AG04450 (cell line): ENCODE data around the gene GRK2. TPM values are rescaled to one million over a fixed set of nuclear protein-coding genes. Genes with fewer than 3 reads are reported as not detected.
A peak's percentile ranks its signal among the peaks of the same experiment; 100 is the strongest.

Experiments
- CTCF ChIA-PET: fragments of 300-600, 350-600 bp; formaldehyde crosslinking; extraction: SDS; loops from one replicate; lab custom pipeline; 2022; ENCODE audit warnings: antibody characterized with exemption, inconsistent platforms; lab: Charles Lee
- POLR2A ChIA-PET: fragments of 350-600 bp; formaldehyde crosslinking; extraction: SDS; loops from one replicate; lab custom pipeline; 2021; ENCODE audit warnings: antibody characterized with exemption, inconsistent platforms; lab: Yijun Ruan, JAX
- DNase-seq: peaks from one replicate; pipeline ENCODE4 v3.0.0-alpha.2; 2011; ENCODE audit warnings: low read depth, low spot score
- H3K27ac ChIP-seq: one replicate; pipeline ENCODE4 v1.5.1; 2012; ENCODE audit warnings: low read depth, low read length, control low read depth
- H3K27me3 ChIP-seq: one replicate; pipeline ENCODE4 v1.6.0; 2012; ENCODE audit warnings: low read length; ENCODE audit not compliant: control insufficient read depth, insufficient read depth
- H3K4me3 ChIP-seq: 2 replicates; pipeline ENCODE4 v1.5.1; 2011; ENCODE audit warnings: mild to moderate bottlenecking, low read depth, low read length, control low read depth
- H3K9me3 ChIP-seq: 2 replicates; pipeline ENCODE4 v1.5.1; 2012; ENCODE audit warnings: low read length; ENCODE audit not compliant: control insufficient read depth, insufficient read depth
- polyA plus RNA-seq: library from polyadenylated mRNA; depleted of rRNA; stranded (reverse); fragments of >200 nt; gene quantifications from 2 replicates; pipeline ENCODE4 v1.2.3, GENCODE V29; 2011
- TF ChIP-seq, protein P1 (sequence below): IDR thresholded peaks from 2 replicates; pipeline ENCODE4 v1.5.1; 2011; ENCODE audit warnings: low read depth, low read length, control low read depth, inconsistent platforms

Gene GRK2
- polyA plus RNA-seq, 1 experiment, result 17.3 TPM

DNA sequence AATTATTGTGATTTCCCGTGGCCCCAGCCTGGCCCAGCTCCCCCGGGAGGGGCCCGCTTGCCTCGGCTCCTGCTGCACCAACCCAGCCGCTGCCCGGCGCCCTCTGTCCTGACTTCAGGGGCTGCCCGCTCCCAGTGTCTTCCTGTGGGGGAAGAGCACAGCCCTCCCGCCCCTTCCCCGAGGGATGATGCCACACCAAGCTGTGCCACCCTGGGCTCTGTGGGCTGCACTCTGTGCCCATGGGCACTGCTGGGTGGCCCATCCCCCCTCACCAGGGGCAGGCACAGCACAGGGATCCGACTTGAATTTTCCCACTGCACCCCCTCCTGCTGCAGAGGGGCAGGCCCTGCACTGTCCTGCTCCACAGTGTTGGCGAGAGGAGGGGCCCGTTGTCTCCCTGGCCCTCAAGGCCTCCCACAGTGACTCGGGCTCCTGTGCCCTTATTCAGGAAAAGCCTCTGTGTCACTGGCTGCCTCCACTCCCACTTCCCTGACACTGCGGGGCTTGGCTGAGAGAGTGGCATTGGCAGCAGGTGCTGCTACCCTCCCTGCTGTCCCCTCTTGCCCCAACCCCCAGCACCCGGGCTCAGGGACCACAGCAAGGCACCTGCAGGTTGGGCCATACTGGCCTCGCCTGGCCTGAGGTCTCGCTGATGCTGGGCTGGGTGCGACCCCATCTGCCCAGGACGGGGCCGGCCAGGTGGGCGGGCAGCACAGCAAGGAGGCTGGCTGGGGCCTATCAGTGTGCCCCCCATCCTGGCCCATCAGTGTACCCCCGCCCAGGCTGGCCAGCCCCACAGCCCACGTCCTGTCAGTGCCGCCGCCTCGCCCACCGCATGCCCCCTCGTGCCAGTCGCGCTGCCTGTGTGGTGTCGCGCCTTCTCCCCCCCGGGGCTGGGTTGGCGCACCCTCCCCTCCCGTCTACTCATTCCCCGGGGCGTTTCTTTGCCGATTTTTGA lies 19.5 kb downstream of the GRK2 start:
- Histone ChIP-seq H3K27me3 (no peaks in the 10 kb centered on the region), H3K9me3 (no peaks in the 10 kb centered on the region; the same call in 1 of the 2 replicates), H3K27ac (no peak overlapping the region), H3K4me3 (no peak overlapping the region)
- POLR2A ChIA-PET, result no interaction called here
- TF ChIP-seq, protein P1, sequence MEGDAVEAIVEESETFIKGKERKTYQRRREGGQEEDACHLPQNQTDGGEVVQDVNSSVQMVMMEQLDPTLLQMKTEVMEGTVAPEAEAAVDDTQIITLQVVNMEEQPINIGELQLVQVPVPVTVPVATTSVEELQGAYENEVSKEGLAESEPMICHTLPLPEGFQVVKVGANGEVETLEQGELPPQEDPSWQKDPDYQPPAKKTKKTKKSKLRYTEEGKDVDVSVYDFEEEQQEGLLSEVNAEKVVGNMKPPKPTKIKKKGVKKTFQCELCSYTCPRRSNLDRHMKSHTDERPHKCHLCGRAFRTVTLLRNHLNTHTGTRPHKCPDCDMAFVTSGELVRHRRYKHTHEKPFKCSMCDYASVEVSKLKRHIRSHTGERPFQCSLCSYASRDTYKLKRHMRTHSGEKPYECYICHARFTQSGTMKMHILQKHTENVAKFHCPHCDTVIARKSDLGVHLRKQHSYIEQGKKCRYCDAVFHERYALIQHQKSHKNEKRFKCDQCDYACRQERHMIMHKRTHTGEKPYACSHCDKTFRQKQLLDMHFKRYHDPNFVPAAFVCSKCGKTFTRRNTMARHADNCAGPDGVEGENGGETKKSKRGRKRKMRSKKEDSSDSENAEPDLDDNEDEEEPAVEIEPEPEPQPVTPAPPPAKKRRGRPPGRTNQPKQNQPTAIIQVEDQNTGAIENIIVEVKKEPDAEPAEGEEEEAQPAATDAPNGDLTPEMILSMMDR, result no peak
- CTCF ChIA-PET, result no interaction called here
- DNase-seq, result no peak

DNA sequence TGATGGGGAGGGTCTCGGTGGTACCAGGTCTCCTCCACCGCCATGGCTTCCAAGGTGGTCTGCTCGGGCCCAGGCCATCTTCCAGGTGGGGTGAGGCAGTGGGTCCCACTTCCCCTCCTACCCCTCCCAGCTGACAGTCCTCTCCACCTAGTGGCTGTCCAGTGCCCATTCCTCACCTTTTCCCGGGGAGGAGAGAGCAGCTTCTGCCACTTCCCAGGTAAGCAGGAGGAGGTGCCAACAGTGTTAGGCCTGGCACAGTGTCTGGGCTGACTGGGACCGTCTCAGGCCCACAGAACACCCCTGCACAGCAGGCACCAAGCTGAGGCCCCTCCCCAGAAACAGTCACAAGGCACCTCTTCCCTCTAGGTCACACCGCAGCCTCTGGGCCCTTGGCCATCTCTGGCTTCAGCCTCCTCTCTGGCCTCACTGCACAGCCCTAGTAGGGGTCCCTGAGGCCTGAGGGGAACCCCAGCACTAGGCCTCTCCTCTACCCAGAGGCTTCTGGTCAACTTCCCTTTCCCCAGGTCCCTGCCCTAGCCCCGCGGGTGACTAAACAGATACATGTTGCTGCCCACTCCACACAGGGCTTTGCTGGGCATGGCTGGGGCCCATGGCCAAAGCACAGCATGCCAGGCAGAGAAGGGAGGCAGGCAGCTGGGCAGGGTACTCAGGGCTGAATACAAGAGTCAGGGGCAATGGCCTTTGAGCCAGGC lies 20.5 kb downstream of the GRK2 start:
- DNase-seq, result no peak
- peak overlapping the region; percentile 21 for H3K27ac ChIP-seq
- no peaks in the 10 kb centered on the region; the same call in 1 of the 2 replicates for H3K9me3 ChIP-seq
- ChIA-PET POLR2A (no interaction called here), CTCF (no interaction called here)
- TF ChIP-seq, protein P1, result no peak
- H3K4me3 ChIP-seq, result no peak overlapping the region
- no peaks in the 10 kb centered on the region for H3K27me3 ChIP-seq

DNA sequence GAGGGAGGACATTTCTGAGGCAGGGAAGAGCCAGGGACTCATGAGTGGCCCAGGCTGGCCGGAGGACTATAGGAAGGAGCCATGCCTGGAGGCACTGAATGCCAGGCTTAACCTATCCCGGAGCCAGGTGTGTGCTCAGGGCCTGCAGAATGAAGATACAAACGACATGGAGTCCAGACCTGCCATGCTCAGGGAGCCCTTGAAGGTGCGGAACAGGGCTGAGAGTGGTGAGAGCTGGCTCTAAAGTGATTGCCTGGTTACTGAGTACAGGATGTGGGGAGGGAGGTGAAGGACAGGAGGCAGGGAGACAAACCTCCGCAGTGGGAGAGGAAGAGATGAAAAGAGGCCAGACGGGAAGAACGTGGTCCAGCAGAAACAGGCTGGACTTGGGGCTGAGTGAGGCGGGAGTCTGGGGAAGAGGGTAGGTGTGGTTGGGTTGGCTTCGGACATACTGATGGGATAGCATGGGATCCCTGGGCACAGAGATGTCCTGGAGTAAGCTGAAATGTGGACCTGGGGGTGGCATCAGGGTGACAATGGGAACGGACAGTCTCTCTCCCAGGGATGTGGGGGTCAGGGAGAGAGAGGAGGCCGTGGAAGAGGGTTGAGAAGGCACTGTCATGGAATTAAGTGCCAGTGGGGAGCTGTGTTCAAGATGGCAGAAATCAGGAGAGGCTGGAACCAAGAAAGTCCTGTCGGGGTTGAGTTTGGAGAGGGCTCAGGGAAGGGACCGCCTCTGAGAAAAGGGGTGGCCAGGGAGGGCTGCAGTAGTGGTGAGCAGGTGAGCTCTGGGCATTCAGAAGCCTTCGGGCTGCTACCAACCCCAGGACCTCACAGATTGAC lies 21.3 kb downstream of the GRK2 start:
- CTCF ChIA-PET, result interaction anchor here (1.2 to 2.3 kb wide), 2 partner anchors 25 to 33 kb away, joined by 3 to 16 read pairs; no protein-coding TSS in a partner anchor
- peak overlapping the region; percentile 97 for H3K27ac ChIP-seq
- no peaks in the 10 kb centered on the region; the same call in 1 of the 2 replicates for H3K9me3 ChIP-seq
- TF ChIP-seq, protein P1, result no peak
- H3K4me3 ChIP-seq, result peak overlapping the region; percentile 76
- no peak for DNase-seq
- H3K27me3 ChIP-seq, result no peaks in the 10 kb centered on the region
- POLR2A ChIA-PET, result interaction anchor here (1.0 to 2.6 kb wide), 7 partner anchors 9 to 48 kb away, joined by 3 to 20 read pairs (median 5); partner anchors contain the start of gene SSH3

DNA sequence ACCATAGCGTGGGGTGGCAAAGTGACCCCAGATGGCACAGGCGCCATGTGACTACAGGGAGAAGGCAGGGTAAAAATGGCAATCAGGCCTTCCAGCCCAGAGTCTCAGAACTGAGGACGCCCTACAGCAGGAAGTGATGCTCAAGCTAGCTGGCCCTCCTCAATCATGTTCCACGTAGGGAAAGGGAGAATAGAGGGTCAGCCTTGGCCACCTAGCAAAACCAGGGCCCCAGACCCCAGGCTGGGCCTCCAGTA lies 21.9 kb downstream of the GRK2 start:
- no peak for DNase-seq
- TF ChIP-seq, protein P1, result no peak
- no peaks in the 10 kb centered on the region; the same call in 1 of the 2 replicates for H3K9me3 ChIP-seq
- CTCF ChIA-PET, result interaction anchor here (1.0 to 2.3 kb wide), 4 partner anchors 11 to 207 kb away, joined by 3 to 16 read pairs (median 3); no protein-coding TSS in a partner anchor
- POLR2A ChIA-PET, result interaction anchor here (0.6 to 2.6 kb wide), 8 partner anchors 8 to 89 kb away, joined by 3 to 20 read pairs (median 5); partner anchors contain the start of gene SSH3
- no peaks in the 10 kb centered on the region for H3K27me3 ChIP-seq
- peak overlapping the region; percentile 76 for H3K4me3 ChIP-seq
- peak overlapping the region; percentile 97 for H3K27ac ChIP-seq
